NCI-H526 treated with DMSO at 0.1 percent for 48 hours (cell line): ENCODE results near the gene PARP16.
"Not testable (repeated sequence)": the region's sequence is repeated elsewhere in the genome, so short reads cannot be mapped to it uniquely, and the experiment has no call there.

ENCODE experiments used
- DNase-seq: peaks from one replicate; lab custom pipeline; 2025; lab: John Stamatoyannopoulos, UW

PARP16 gene

DNA sequence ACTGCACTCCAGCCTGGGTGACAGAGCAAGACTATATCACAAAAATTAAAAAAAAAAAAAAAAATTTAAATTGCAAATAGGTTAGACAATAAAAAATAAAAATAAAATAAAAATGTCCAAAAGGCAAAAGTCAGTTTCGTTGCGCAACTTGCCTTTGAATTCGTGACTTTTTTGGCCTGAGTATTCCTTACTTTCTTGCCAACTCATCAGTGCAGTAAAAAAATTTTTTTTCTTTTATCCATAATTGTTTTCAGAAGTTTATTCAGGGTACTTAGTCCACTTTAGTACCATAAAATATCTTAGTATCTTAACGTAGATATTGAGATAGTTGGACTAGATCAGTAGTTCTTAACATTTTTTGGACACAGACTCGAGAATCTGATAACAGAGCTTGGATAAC, 53.0 kb downstream of the PARP16 start:
- no peak for DNase-seq

- DNase-seq: no peak
Measured at GRCh38 chr15:65232520-65232919, 54.2 kb downstream of the PARP16 start.

GRCh38 chr15:65231306-65231705, 55.4 kb downstream of the PARP16 start:
- DNase-seq: no peak

- DNase-seq: not testable (repeated sequence)
Measured at GRCh38 chr15:65226901-65227300, 59.8 kb downstream of the PARP16 start.

GRCh38 chr15:65226221-65226620, 60.5 kb downstream of the PARP16 start:
- no peak for DNase-seq

DNA sequence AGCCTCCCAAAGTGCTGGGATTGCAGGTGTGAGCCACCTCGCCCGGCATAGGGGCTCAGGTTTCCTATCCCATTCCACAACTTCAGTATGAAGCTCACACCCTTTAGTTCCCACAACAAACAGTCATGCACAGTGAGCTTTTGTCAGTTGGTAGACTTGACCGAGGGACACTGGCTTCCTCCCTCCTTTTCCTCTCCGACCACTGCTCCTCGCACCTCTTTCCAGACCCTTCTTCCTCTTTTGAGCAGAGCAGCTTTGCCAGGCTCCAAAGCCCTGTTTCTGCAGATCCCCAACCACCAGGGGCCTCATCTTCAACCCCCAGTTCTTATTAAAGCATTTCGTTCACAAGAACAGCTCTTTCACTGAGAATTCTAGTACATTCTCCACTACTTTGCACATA, 62.7 kb downstream of the PARP16 start:
- DNase-seq: no peak

GRCh38 chr15:65222891-65223290, 63.8 kb downstream of the PARP16 start:
- no peak for DNase-seq

GRCh38 chr15:65221697-65222096, 65.0 kb downstream of the PARP16 start:
- DNase-seq: no peak

GRCh38 chr15:65219137-65219536, 67.5 kb downstream of the PARP16 start:
- no peak for DNase-seq

- DNase-seq: no peak
Measured at GRCh38 chr15:65217526-65218482, 68.9 kb downstream of the PARP16 start.

- DNase-seq: no peak
Measured at GRCh38 chr15:65215496-65215895, 71.2 kb downstream of the PARP16 start.

GRCh38 chr15:65214010-65214409, 72.7 kb downstream of the PARP16 start:
- no peak for DNase-seq

GRCh38 chr15:65213241-65213640, 73.4 kb downstream of the PARP16 start:
- DNase-seq: no peak

DNA sequence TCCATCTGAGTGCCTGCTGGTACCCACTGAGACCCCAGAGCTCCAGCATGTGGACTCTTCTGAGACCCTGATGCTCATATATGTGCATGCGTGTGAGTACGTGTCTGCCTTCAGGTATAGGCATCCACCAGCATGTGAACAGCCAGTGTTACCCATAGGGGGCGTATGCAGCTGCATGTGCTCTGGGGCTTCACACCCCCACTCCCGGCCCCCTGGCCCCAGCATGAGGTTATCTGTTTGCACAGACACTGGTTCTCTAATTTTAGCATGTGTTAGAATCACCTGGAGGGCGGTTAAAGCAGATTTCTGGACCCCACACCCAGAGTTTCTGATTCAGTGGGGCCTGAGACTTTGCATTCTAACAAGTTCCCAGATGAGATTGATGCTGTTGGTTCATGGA, 74.6 kb downstream of the PARP16 start:
- no peak for DNase-seq

GRCh38 chr15:65211482-65211982, 75.2 kb downstream of the PARP16 start:
- DNase-seq: no peak

DNA sequence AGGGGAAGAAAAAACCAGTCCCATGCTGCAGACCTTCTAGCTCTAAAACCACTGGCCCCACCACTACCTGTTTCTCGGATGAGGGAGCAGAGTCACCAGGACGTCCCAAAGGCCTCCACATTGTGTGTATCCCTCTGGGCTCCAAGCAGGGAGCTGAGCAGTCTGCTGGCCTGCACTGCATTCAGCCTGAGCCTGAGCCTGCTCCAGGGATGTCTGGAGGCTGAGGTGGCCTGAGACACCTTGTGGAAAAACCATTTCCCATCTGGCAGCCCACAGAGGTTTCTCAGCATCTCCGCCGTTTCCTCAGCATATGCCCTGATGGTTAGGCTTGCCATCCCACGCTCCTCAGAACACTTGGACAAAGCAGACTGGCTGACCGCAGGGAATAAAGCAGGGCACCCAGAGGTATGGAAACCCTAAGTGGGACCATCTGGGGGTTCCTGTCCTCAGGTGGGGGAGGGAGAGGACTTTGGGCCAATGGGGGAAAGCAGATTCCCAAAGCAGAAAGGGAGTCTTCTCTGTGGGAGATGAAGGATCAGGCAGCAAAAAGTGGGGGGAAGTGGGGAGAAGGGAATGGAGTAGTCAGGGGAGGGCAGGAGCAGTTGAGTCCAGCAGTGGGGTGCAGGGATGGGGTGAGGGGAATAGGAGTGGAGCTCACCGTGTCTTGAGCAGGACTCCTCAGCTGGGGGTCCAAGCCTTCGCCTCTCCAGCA, 75.8 kb downstream of the PARP16 start, which contains the start of gene CILP:
TSS of gene CILP (minus strand) at position 704 of the 712 bp plus-strand sequence. CDS start 1,718 bp downstream, outside the sequence.
- DNase-seq: no peak

DNA sequence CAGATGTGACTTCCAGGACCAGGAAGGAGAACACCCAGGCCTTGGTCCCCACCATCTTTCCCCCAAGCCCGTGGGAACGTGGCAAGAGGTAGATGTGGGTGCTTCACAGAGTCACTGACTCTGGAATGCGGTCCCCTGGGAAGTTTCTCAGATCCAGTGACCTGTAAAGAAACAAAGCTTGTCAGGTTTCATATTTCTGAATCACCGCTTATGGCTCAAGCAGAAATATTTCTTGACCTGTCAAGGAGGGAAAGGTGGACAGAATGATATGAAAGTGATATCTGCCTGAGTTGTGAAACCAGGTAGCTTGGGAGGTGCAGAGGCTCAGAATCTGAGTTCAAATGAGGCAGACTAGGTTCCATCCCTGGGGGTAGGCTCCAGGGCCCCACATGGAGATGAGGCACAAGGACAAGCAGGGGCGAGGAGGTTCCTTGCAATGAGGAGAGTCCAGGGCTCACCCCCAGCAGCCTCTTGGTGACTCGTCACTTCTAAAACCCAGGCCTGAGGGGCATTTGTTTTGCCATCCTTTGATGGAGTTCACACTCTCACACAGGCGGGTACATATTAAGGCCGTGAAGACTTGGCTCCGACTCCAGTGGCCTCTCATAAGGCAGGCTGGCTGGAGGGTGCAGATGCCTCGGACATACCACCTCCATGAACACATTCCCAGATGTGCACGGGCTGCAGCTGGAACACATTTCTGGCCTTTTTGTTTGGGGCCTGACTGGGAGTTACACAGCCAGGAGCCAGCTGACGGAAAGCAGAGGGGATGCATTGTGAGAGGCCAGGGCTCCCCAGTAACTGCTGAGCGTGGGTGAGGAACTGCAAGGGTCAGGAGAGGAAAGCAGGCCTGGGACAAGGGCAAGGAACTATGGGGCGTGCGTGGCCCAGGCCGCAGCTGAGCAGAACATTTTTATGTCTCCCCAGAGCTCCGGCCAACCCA, 76.7 kb downstream of the PARP16 start:
- no peak for DNase-seq

DNA sequence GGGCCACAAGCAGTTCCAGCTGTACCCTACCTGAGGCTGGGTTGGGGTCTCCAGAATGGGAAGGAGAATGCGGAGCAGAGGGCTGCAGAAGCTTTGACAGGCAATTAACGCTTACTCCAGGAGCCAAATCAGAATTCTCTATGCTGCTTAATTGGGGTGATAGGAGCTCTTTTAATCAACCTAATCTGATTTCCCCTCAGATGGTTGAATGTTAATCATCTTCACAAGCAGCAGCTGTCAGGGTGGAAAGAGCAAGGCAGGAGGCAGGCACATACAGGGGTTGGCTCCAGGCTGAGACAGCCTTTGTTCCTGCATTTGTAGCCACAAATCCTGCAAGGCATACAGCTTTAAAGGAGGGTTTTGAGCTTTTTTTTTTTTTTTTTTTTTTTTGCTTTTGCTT, 78.0 kb downstream of the PARP16 start:
- no peak for DNase-seq
